DOHH2 (cell line): ENCODE results near the gene IMPG2.

Experiments used
- H3F3A ChIP-seq: fragments of 200-600 bp; sonication (generic), shearing (Covaris generic); 2 replicates; pipeline ENCODE4 v1.6.0; 2016; ENCODE audit warnings: antibody characterized with exemption, mild to moderate bottlenecking; ENCODE audit not compliant: control insufficient read depth, insufficient read depth
- H3K27ac ChIP-seq: fragments of 200-600 bp; sonication (generic); 2 replicates; pipeline ENCODE4 v1.5.1; 2014; ENCODE audit warnings: low read depth, mild to moderate bottlenecking, low read length, moderate library complexity
- H3K27me3 ChIP-seq: fragments of 200-600 bp; sonication (generic); 2 replicates; pipeline ENCODE4 v1.6.1; 2014; ENCODE audit warnings: mild to moderate bottlenecking, low read length, mixed read lengths; ENCODE audit not compliant: control insufficient read depth
- H3K36me3 ChIP-seq: fragments of 200-600 bp; sonication (generic); 2 replicates; pipeline ENCODE4 v1.6.1; 2014; ENCODE audit warnings: mild to moderate bottlenecking, low read length, moderate library complexity, mixed read lengths; ENCODE audit not compliant: control insufficient read depth
- H3K4me1 ChIP-seq: fragments of 200-600 bp; sonication (generic); 2 replicates; pipeline ENCODE4 v1.6.1; 2014; ENCODE audit warnings: mild to moderate bottlenecking, low read length, mixed read lengths; ENCODE audit not compliant: control insufficient read depth
- H3K4me2 ChIP-seq: fragments of 200-600 bp; sonication (generic); 2 replicates; pipeline ENCODE4 v1.6.0; 2014; ENCODE audit warnings: mild to moderate bottlenecking, low read length, moderate library complexity
- H3K4me3 ChIP-seq: fragments of 200-600 bp; sonication (generic); 2 replicates; pipeline ENCODE4 v1.5.1; 2014; ENCODE audit warnings: mild to moderate bottlenecking, low read length, mixed read lengths
- H3K79me2 ChIP-seq: fragments of 200-600 bp; sonication (generic); 2 replicates; pipeline ENCODE4 v1.6.1; 2014; ENCODE audit warnings: mild to moderate bottlenecking, low read length, mixed read lengths; ENCODE audit not compliant: control insufficient read depth
- H3K9me2 ChIP-seq: fragments of 200-600 bp; sonication (generic); replicated peaks from 2 replicates; pipeline ENCODE4 v1.6.1; 2014; ENCODE audit warnings: mild to moderate bottlenecking, low read length, mixed read lengths; ENCODE audit not compliant: control insufficient read depth
- H3K9me3 ChIP-seq: fragments of 200-600 bp; sonication (generic); 2 replicates; pipeline ENCODE4 v1.6.1; 2014; ENCODE audit warnings: antibody characterized with exemption, low read length, mixed read lengths; ENCODE audit not compliant: control insufficient read depth, insufficient read depth
- H4K20me1 ChIP-seq: fragments of 200-600 bp; sonication (generic); 2 replicates; pipeline ENCODE4 v1.6.0; 2014; ENCODE audit warnings: low read depth, mild to moderate bottlenecking, antibody characterized with exemption, low read length, moderate library complexity; ENCODE audit not compliant: control insufficient read depth, insufficient read depth
- EZH2phosphoT487 ChIP-seq: fragments of 200-600 bp; sonication (generic); IDR thresholded peaks from 2 replicates; pipeline ENCODE4 v1.6.1; 2017; ENCODE audit warnings: borderline replicate concordance, mild to moderate bottlenecking, antibody characterized with exemption, low read length, moderate library complexity, mixed read lengths
- TF ChIP-seq, protein P1 (sequence below): fragments of 200-600 bp; sonication (generic); IDR thresholded peaks from one replicate; pipeline ENCODE4 v1.5.1; 2014; ENCODE audit warnings: antibody characterized with exemption, mild to moderate bottlenecking, low read depth, low read length; ENCODE audit not compliant: poor library complexity, severe bottlenecking

IMPG2 gene

GRCh38 chr3:101261506-101261905 lies 58.9 kb downstream of the IMPG2 start:
- no peak overlapping the region for H3K4me3 ChIP-seq
- no peak overlapping the region for H3K27ac ChIP-seq
- H3K79me2 ChIP-seq: no peaks in the 10 kb centered on the region
- no peaks in the 10 kb centered on the region for H3K9me2 ChIP-seq
- H3F3A ChIP-seq: no peaks in the 10 kb centered on the region
- TF ChIP-seq, protein P1, sequence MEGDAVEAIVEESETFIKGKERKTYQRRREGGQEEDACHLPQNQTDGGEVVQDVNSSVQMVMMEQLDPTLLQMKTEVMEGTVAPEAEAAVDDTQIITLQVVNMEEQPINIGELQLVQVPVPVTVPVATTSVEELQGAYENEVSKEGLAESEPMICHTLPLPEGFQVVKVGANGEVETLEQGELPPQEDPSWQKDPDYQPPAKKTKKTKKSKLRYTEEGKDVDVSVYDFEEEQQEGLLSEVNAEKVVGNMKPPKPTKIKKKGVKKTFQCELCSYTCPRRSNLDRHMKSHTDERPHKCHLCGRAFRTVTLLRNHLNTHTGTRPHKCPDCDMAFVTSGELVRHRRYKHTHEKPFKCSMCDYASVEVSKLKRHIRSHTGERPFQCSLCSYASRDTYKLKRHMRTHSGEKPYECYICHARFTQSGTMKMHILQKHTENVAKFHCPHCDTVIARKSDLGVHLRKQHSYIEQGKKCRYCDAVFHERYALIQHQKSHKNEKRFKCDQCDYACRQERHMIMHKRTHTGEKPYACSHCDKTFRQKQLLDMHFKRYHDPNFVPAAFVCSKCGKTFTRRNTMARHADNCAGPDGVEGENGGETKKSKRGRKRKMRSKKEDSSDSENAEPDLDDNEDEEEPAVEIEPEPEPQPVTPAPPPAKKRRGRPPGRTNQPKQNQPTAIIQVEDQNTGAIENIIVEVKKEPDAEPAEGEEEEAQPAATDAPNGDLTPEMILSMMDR: no peak
- TF ChIP-seq EZH2phosphoT487: no peak
- no peaks in the 10 kb centered on the region for H3K36me3 ChIP-seq
- no peaks in the 10 kb centered on the region for H3K4me1 ChIP-seq
- no peaks in the 10 kb centered on the region for H3K27me3 ChIP-seq
- no peak overlapping the region for H3K4me2 ChIP-seq
- H4K20me1 ChIP-seq: no peaks in the 10 kb centered on the region
- H3K9me3 ChIP-seq: no peaks in the 10 kb centered on the region

DNA sequence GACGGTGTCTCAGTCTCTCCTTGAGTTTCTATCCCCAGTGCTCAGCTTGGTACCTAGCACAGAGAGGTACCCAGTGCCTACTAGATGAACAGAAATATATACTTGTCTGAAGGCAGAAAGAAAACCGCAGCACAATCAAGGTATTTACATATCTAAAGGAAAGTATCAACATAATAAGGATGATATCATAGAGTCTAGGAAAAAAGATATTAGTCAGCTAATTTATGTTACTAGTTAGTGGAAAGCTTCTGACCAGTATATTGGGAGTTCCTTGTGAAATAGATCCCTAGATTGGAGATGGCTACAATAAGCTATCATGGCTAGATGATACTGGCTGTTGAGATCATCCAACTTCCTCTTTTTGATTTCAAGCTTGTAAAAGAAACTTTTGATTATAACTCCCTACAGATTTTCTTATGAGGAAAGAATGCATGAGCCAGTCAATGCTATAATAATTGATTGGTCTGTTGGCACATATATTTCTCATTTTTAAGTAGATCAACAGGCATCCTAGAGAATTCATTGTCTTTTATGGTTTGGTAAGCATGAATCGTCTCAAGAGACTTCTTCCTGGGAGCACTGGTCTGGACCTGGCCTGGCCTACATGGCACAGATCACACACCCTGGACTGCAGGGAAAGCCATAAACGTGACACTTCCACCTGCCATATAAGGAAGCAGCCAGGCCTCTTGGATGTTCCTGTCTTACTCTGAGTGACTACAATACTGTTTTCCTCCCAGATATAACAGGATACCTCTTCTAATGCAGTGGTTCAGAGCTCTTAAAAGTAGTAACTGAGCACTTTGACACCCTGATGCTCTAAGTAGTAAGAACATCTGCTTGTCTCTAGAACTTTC lies 60.7 kb downstream of the IMPG2 start:
- Histone ChIP-seq H3K79me2 (no peaks in the 10 kb centered on the region), H3K4me3 (no peak overlapping the region), H3K9me2 (no peaks in the 10 kb centered on the region), H3K4me1 (no peaks in the 10 kb centered on the region), H3K27ac (no peak overlapping the region), H3K4me2 (no peak overlapping the region), H4K20me1 (no peaks in the 10 kb centered on the region), H3K27me3 (no peaks in the 10 kb centered on the region), H3K9me3 (no peaks in the 10 kb centered on the region), H3K36me3 (no peaks in the 10 kb centered on the region), H3F3A (no peaks in the 10 kb centered on the region)
- no peak for TF ChIP-seq EZH2phosphoT487
- TF ChIP-seq, protein P1: no peak

GRCh38 chr3:101256511-101256910 lies 63.9 kb downstream of the IMPG2 start:
- Histone ChIP-seq H3K4me2 (no peak overlapping the region), H4K20me1 (no peaks in the 10 kb centered on the region), H3K9me2 (no peaks in the 10 kb centered on the region), H3K4me1 (no peaks in the 10 kb centered on the region), H3K79me2 (no peaks in the 10 kb centered on the region), H3K27ac (no peak overlapping the region), H3K27me3 (no peaks in the 10 kb centered on the region), H3K36me3 (no peaks in the 10 kb centered on the region), H3F3A (no peaks in the 10 kb centered on the region), H3K4me3 (no peak overlapping the region), H3K9me3 (no peaks in the 10 kb centered on the region)
- TF ChIP-seq, protein P1: no peak
- TF ChIP-seq EZH2phosphoT487: no peak
